ENCODE results near the gene PRKD2.

- TF ChIP-seq EZH2 (IDR thresholded peaks at IDR 0.05; ENCODE audit: low read depth): no peak
- no peak for TF ChIP-seq CTCF (conservative IDR thresholded peaks at IDR 0.05)
Observed at GRCh38 chr19:46745030-46745429, 28.1 kb upstream of the PRKD2 start.
